PFSK-1 (cell line): Measurements from ENCODE around the gene FRA10AC1.

Experiments
- FOXP2 ChIP-seq: optimal IDR thresholded peaks from 2 replicates; pipeline ENCODE3; 2011; ENCODE audit warnings: borderline replicate concordance, control low read depth, inconsistent platforms; ENCODE audit not compliant: insufficient read depth; ENCODE audit errors: extremely low read length, extremely low read depth
- POLR2AphosphoS5 ChIP-seq: IDR thresholded peaks from 2 replicates; pipeline ENCODE4 v1.6.1; 2012; ENCODE audit warnings: low read depth, mild to moderate bottlenecking, control low read depth, low read length, moderate library complexity
- SIN3A ChIP-seq: IDR thresholded peaks from 2 replicates; pipeline ENCODE4 v1.6.1; 2012; ENCODE audit warnings: mild to moderate bottlenecking, low read length, moderate library complexity, borderline replicate concordance; ENCODE audit not compliant: insufficient read depth
- TAF1 ChIP-seq: IDR thresholded peaks from 2 replicates; pipeline ENCODE4 v1.6.1; 2012; ENCODE audit warnings: low read length, control low read depth, borderline replicate concordance; ENCODE audit not compliant: insufficient read depth

DNA sequence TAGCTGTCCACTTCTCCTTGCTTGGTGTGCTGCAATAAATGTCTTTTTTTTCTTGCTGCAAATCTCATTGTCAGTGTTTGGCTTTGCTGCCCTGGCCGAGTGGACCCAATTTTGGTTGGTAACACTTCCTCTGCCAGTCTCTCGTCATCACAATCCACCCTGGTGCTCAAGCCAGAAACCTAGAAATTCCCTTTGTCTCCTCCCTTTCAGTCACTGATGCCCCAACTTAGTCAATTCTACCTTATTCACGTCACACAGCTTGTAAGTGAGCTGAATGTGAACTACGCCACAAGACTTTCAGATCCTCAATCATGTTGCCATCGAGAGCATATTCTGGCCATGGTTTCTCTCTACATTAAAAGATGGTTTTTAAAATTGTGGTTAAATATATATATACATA lies 13.0 kb upstream of the FRA10AC1 start:
- TF ChIP-seq POLR2AphosphoS5 (no peak), SIN3A (no peak), FOXP2 (no peak), TAF1 (no peak)
